Breast epithelium (tissue), 4 donors: ENCODE data around the gene FZD7. TPM values are rescaled to one million over a fixed set of nuclear protein-coding genes. Genes with fewer than 3 reads are reported as not detected.

ENCODE experiments used
- DNase-seq, 2 donors: peaks; one replicate each; pipeline ENCODE4 v3.0.0-alpha.2; 2019; ENCODE audit warnings: low spot score in 2 of 2
- H3K27ac ChIP-seq, 2 donors: fragments of 200-600 bp; sonication (generic) in 1 of 2; one replicate each; pipeline ENCODE4 v1.5.1; 2016 to 2019; ENCODE audit warnings: mild to moderate bottlenecking in 1 of 2
- H3K27me3 ChIP-seq, 2 donors: fragments of 200-600 bp; sonication (generic) in 1 of 2; one replicate each; pipeline versions ENCODE4 v1.5.1 to v1.6.0; 2017 to 2019; ENCODE audit warnings: control low read depth in 1 of 2, mild to moderate bottlenecking in 1 of 2
- H3K36me3 ChIP-seq: fragments of 200-600 bp; one replicate; pipeline ENCODE4 v1.5.1; 2019
- H3K4me1 ChIP-seq, 2 donors: fragments of 200-600 bp; sonication (generic); one replicate each; pipeline ENCODE4 v1.5.1; 2016 to 2019; ENCODE audit warnings: control low read depth in 1 of 2
- H3K4me3 ChIP-seq, 3 donors: fragments of 200-600 bp; sonication (generic); 1 replicate in 2 of 3; 2 replicates in 1 of 3; pipeline ENCODE4 v1.5.1; 2016 to 2019; ENCODE audit warnings: mild to moderate bottlenecking in 3 of 3, moderate library complexity in 2 of 3
- H3K9me3 ChIP-seq, 2 donors: fragments of 200-600 bp; sonication (generic) in 1 of 2; one replicate each; pipeline ENCODE4 v1.5.1; 2016 to 2019; ENCODE audit warnings: control low read depth in 1 of 2
- POLR2A ChIP-seq: fragments of 450-650 bp; IDR thresholded peaks from one replicate; pipeline ENCODE4 v1.6.1; 2016; ENCODE audit warnings: antibody characterized with exemption, mild to moderate bottlenecking, moderate library complexity
- POLR2AphosphoS5 ChIP-seq, 3 donors: sonication (generic); formaldehyde crosslinking; IDR thresholded peaks; one replicate each; pipeline ENCODE4 v1.6.1; 2017; ENCODE audit warnings: antibody characterized with exemption in 3 of 3
- intact Hi-C: fragments of 100-400 bp; cut with DNase I; formaldehyde crosslinking; loops from one replicate; pipeline ENCODE4 v1.15.1; 2023; ENCODE audit warnings: low total_unique reads
- total RNA-seq, 3 donors: library from RNA; depleted of rRNA; stranded (reverse); fragments of >200 nt; gene quantifications; one replicate each; pipeline ENCODE4 v1.1.0, GENCODE V29; 2016
- TF ChIP-seq, protein P1 (sequence below), 3 donors: fragments of 450-650 bp; IDR thresholded peaks; one replicate each; pipeline ENCODE4 v1.5.1; 2016 to 2017; ENCODE audit warnings: antibody characterized with exemption in 3 of 3, mild to moderate bottlenecking in 3 of 3, moderate library complexity in 3 of 3

The FZD7 gene
- total RNA-seq, 3 donors from 2014 or later, result 12.5 to 41.4 (median 26.5) TPM

DNA sequence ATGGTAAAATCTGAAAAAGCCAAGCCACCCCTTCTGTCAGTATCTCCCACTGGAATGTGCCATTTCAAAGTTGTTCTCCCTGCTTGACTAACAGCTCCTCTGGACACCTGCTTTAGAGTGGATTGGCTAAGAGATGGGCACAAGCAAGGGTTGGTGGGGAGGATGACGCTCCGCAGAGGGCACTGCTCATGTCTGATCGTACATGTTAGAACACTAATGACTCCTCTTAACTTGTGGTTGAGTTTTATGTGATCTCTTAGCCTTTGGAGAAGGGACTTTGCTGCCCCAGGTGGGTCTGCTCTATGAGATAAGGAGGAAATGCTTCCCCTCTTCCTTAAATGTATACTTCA lies 31.2 kb downstream of the FZD7 start:
- intact Hi-C loops, result no loop called here
- H3K4me1 ChIP-seq, result no peaks in the 10 kb centered on the region
- no peaks in the 10 kb centered on the region for H3K36me3 ChIP-seq
- H3K27ac ChIP-seq, result peak overlapping the region in 1 of 2 donors; percentile 16
- no peak for DNase-seq
- no peaks in the 10 kb centered on the region for H3K9me3 ChIP-seq
- H3K4me3 ChIP-seq, result no peak overlapping the region
- TF ChIP-seq POLR2A (no peak), POLR2AphosphoS5 (IDR thresholded peaks at IDR 0.05) (no peak)
- TF ChIP-seq, protein P1, sequence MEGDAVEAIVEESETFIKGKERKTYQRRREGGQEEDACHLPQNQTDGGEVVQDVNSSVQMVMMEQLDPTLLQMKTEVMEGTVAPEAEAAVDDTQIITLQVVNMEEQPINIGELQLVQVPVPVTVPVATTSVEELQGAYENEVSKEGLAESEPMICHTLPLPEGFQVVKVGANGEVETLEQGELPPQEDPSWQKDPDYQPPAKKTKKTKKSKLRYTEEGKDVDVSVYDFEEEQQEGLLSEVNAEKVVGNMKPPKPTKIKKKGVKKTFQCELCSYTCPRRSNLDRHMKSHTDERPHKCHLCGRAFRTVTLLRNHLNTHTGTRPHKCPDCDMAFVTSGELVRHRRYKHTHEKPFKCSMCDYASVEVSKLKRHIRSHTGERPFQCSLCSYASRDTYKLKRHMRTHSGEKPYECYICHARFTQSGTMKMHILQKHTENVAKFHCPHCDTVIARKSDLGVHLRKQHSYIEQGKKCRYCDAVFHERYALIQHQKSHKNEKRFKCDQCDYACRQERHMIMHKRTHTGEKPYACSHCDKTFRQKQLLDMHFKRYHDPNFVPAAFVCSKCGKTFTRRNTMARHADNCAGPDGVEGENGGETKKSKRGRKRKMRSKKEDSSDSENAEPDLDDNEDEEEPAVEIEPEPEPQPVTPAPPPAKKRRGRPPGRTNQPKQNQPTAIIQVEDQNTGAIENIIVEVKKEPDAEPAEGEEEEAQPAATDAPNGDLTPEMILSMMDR (IDR thresholded peaks at IDR 0.05), result no peak
- H3K27me3 ChIP-seq, result no peaks in the 10 kb centered on the region

DNA sequence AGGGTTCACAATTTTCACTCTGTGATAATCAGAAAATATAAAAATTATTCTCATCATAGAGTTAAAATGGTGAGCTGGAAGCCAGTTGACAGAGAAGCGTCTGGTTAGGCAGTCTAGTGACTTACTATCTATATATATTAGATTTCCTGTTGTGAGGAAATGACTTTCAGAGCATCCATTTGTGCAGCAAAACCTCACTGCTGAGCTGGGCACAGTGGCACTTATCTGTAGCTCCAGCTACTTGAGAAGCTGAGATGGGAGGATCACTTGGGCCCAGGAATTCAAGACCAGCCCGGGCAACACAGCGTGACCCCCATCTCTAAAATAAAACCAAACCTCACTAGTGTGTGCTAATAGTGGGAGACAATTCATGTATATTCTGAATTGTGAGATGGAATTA lies 32.2 kb downstream of the FZD7 start:
- Histone ChIP-seq H3K27me3 (no peaks in the 10 kb centered on the region), H3K4me3 (no peak overlapping the region), H3K4me1 (no peaks in the 10 kb centered on the region), H3K36me3 (no peaks in the 10 kb centered on the region), H3K27ac (no peak overlapping the region), H3K9me3 (no peaks in the 10 kb centered on the region)
- intact Hi-C loops, result no loop called here
- DNase-seq, result no peak
- TF ChIP-seq POLR2AphosphoS5 (IDR thresholded peaks at IDR 0.05), result no peak
- no peak for TF ChIP-seq POLR2A
- TF ChIP-seq, protein P1 (IDR thresholded peaks at IDR 0.05), result no peak

DNA sequence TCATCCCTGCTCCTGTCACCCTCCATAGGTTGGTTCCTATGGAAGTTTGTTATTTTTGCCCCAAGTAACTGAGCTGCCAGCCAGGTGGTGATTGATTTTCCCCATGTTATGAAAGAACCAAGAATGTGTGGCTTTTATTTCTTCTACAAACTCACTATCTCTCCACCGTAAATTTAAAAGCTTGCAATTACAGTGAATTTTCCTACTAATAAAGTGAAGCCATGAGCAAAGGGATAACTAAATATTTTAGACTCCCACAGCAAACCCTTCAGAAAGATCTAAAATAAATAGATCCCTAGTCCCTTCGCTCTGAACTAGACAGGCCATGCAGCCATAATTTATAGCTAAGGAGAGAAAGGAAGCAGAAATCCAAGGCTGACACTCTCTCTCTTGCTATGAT lies 33.2 kb downstream of the FZD7 start:
- intact Hi-C loops, result no loop called here
- Histone ChIP-seq H3K4me1 (no peaks in the 10 kb centered on the region), H3K27ac (no peak overlapping the region), H3K27me3 (no peaks in the 10 kb centered on the region), H3K9me3 (no peaks in the 10 kb centered on the region), H3K36me3 (no peaks in the 10 kb centered on the region), H3K4me3 (no peak overlapping the region)
- TF ChIP-seq POLR2A (no peak), POLR2AphosphoS5 (IDR thresholded peaks at IDR 0.05) (no peak)
- TF ChIP-seq, protein P1 (IDR thresholded peaks at IDR 0.05), result no peak
- no peak for DNase-seq

DNA sequence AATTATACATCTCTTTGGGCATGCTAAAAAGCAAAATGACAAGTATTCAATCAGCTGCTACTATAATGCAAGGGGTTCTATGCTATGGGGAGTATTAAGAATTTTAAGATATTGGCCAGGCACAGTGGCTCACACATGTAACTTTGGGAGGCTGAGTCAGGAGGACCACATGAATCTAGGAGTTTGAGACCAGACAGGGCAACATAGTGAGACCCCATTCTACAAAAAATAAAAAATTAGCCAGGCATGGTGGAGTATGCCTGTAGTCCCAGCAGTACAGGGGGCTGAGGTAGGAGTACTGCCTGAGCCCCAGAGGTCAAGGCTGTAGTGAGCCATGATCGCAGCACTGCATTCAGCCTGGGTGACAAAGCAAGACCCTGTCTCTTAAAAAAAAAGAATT lies 33.9 kb downstream of the FZD7 start:
- Histone ChIP-seq H3K4me1 (no peaks in the 10 kb centered on the region), H3K4me3 (no peak overlapping the region), H3K36me3 (no peaks in the 10 kb centered on the region), H3K27me3 (no peaks in the 10 kb centered on the region), H3K27ac (no peak overlapping the region), H3K9me3 (no peaks in the 10 kb centered on the region)
- intact Hi-C loops, result no loop called here
- no peak for DNase-seq
- TF ChIP-seq POLR2AphosphoS5 (IDR thresholded peaks at IDR 0.05) (no peak), POLR2A (no peak)
- TF ChIP-seq, protein P1 (IDR thresholded peaks at IDR 0.05), result no peak

DNA sequence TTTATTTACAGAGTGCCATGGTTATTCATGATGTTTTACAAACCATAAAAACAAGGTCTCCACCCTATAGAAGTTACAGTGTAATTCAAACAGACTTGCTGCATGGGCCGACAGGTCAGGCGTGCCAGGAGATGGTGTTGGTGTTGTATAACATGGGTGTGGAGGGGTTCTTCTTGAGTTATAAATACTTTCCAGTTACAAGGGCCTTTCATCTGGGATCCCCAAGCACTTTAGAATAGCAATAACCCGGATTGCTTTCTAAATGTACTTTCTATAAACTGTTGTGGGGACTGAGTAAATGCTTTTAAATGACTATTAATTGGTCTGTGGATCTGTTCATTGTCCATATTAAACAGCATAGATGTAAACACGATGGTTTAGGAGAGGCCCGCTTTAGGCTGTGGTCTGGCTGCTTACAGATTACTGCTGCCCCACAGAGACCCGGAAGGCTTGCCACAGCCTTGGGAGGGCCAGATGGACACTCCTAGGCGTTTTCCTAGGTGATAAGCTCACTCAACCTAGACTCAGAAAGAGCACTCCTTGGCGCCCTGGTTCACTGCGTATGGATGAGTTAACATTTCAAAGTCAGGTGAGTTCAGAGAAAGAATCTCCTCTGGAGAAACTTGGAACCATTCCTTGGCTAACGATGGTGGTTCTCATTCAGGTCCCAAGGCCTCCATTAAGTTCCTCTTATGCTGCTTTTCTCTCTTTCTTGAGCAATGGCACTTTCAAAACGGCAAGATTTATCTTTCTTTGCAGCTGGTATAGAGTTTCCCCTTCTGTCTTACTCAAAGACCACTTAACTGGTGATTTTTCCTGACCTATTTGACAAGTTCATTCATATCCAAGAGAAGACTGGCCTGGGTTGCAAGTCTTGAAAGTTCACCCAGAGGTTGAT lies 35.8 kb downstream of the FZD7 start:
- intact Hi-C loops, result no loop called here
- no peaks in the 10 kb centered on the region for H3K9me3 ChIP-seq
- no peak overlapping the region for H3K4me3 ChIP-seq
- DNase-seq, result no peak
- no peaks in the 10 kb centered on the region for H3K4me1 ChIP-seq
- TF ChIP-seq, protein P1 (IDR thresholded peaks at IDR 0.05), result no peak
- H3K27ac ChIP-seq, result no peak overlapping the region
- H3K36me3 ChIP-seq, result no peaks in the 10 kb centered on the region
- H3K27me3 ChIP-seq, result no peaks in the 10 kb centered on the region
